Hepatocyte (in vitro differentiated cells): ENCODE measurements around the gene PITHD1.

Experiments used
- EZH2phosphoT487 ChIP-seq: fragments of 200-600 bp; sonication (generic); IDR thresholded peaks from one replicate; pipeline ENCODE4 v1.6.1; 2018; ENCODE audit warnings: antibody characterized with exemption, mild to moderate bottlenecking, low read depth, moderate library complexity; ENCODE audit not compliant: unreplicated experiment, severe bottlenecking
- TF ChIP-seq, protein P1 (sequence below): fragments of 200-600 bp; sonication (generic); IDR thresholded peaks from 2 replicates; pipeline ENCODE4 v1.5.1; 2016; ENCODE audit warnings: antibody characterized with exemption, mild to moderate bottlenecking; ENCODE audit not compliant: poor library complexity

DNA sequence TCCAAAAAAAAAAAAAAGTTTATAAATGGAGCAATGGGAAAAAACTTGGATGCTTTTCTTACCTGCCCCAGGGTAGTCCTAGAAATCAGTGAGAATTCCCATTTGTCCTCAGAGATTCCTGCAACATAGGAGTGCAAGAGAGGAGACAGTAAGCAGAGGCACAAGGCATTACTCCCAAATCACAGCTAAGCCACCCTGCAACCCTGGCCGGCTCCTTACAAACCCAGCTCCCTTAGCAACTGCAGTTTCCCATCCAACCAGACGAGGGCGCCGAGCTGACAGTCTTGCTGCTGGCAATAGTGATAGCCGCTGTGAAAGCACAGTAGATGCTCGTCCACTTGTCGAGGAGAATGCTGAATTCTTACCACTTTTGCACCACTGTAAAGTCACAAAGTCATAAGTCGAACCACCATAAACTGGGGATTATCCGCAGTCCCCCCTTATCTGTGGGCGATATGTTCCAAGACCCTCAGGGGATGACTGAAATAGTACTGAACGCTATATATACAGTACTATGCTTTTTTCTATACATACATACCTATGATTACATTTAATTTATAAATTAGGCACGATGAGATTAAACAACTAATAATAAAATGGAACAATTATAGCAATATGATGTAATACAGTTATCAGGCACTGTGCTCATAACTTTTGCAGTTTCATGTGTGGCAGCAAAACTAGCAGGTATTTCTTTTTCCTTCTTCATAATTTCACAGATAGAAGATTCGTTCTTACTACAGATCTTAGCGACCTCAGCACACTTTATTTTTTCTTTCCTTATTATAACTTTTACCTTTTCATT, 6.0 kb upstream of the PITHD1 start:
- TF ChIP-seq, protein P1, sequence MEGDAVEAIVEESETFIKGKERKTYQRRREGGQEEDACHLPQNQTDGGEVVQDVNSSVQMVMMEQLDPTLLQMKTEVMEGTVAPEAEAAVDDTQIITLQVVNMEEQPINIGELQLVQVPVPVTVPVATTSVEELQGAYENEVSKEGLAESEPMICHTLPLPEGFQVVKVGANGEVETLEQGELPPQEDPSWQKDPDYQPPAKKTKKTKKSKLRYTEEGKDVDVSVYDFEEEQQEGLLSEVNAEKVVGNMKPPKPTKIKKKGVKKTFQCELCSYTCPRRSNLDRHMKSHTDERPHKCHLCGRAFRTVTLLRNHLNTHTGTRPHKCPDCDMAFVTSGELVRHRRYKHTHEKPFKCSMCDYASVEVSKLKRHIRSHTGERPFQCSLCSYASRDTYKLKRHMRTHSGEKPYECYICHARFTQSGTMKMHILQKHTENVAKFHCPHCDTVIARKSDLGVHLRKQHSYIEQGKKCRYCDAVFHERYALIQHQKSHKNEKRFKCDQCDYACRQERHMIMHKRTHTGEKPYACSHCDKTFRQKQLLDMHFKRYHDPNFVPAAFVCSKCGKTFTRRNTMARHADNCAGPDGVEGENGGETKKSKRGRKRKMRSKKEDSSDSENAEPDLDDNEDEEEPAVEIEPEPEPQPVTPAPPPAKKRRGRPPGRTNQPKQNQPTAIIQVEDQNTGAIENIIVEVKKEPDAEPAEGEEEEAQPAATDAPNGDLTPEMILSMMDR = peak; percentile 88
- TF ChIP-seq EZH2phosphoT487 = no peak
